ENCODE measurements around the gene BUB1B. TPM values are rescaled to one million over a fixed set of nuclear protein-coding genes. Genes with fewer than 3 reads are reported as not detected.

Gene BUB1B
- total RNA-seq, 1 donor from 2014 or later, result not detected

GRCh38 chr15:40244961-40245523 lies 84.2 kb downstream of the BUB1B start:
- intact Hi-C loops (cut with DNase I), result no loop called here
- DNase-seq (ENCODE audit: low spot score in 2 of 2), result peak in 1 of 2 donors; percentile 47

GRCh38 chr15:40245666-40246450 lies 85.0 kb downstream of the BUB1B start:
- no peak for DNase-seq (ENCODE audit: low spot score in 2 of 2)
- Histone ChIP-seq H3K27ac (no peak overlapping the region), H3K9me3 (no peaks in the 10 kb centered on the region), H3K4me3 (no peak overlapping the region), H3K36me3 (no peaks in the 10 kb centered on the region), H3K27me3 (no peaks in the 10 kb centered on the region), H3K4me1 (no peaks in the 10 kb centered on the region)
- TF ChIP-seq CTCF (IDR thresholded peaks at IDR 0.05), result no peak
- intact Hi-C loops (cut with DNase I), result no loop called here

More at GRCh38 chr15:40244961-40245523, 84.2 kb downstream of the BUB1B start:
- Histone ChIP-seq H3K27ac (no peak overlapping the region), H3K4me1 (no peaks in the 10 kb centered on the region), H3K9me3 (no peaks in the 10 kb centered on the region), H3K4me3 (no peak overlapping the region), H3K27me3 (no peaks in the 10 kb centered on the region), H3K36me3 (no peaks in the 10 kb centered on the region)
- no peak for TF ChIP-seq CTCF (IDR thresholded peaks at IDR 0.05)

GRCh38 chr15:40246496-40247280 lies 85.8 kb downstream of the BUB1B start:
- Histone ChIP-seq H3K4me3 (no peak overlapping the region), H3K27me3 (no peaks in the 10 kb centered on the region), H3K27ac (no peak overlapping the region), H3K9me3 (no peaks in the 10 kb centered on the region), H3K4me1 (no peaks in the 10 kb centered on the region), H3K36me3 (no peaks in the 10 kb centered on the region)
- no peak for TF ChIP-seq CTCF (IDR thresholded peaks at IDR 0.05)
- intact Hi-C loops (cut with DNase I), result no loop called here
- no peak for DNase-seq (ENCODE audit: low spot score in 2 of 2)

GRCh38 chr15:40247406-40247971 lies 86.6 kb downstream of the BUB1B start:
- Histone ChIP-seq H3K36me3 (no peaks in the 10 kb centered on the region), H3K27me3 (no peaks in the 10 kb centered on the region), H3K27ac (no peak overlapping the region), H3K4me3 (no peak overlapping the region), H3K4me1 (peaks cover 2% of the 10 kb centered on the region in 2 donors), H3K9me3 (no peaks in the 10 kb centered on the region)
- DNase-seq (ENCODE audit: low spot score in 2 of 2), result no peak
- no peak for TF ChIP-seq CTCF (IDR thresholded peaks at IDR 0.05)
- intact Hi-C loops (cut with DNase I), result no loop called here

GRCh38 chr15:40248006-40248783 lies 87.3 kb downstream of the BUB1B start:
- no peak overlapping the region for H3K4me3 ChIP-seq
- H3K9me3 ChIP-seq, result no peaks in the 10 kb centered on the region
- H3K27me3 ChIP-seq, result no peaks in the 10 kb centered on the region
- H3K36me3 ChIP-seq, result no peaks in the 10 kb centered on the region
- DNase-seq (ENCODE audit: low spot score in 2 of 2), result no peak
- peak overlapping the region in 1 of 2 donors; percentile 7 for H3K27ac ChIP-seq
- intact Hi-C loops (cut with DNase I), result no loop called here
- H3K4me1 ChIP-seq, result peaks cover 9% of the 10 kb centered on the region in 2 donors
- no peak for TF ChIP-seq CTCF (IDR thresholded peaks at IDR 0.05)

Measured in ascending aorta (tissue), 2 donors.